ENCODE measurements around the gene SYNGR2. TPM values are rescaled to one million over a fixed set of nuclear protein-coding genes. Genes with fewer than 3 reads are reported as not detected.
A peak's percentile ranks its signal among the peaks of the same experiment; 100 is the strongest.

SYNGR2 gene
- total RNA-seq, 3 donors from 2014 or later: 90.4 to 202 (median 196) TPM

- ATAC-seq (peak; percentile 26), DNase-seq (peak; percentile 87 to 88 (median 87))
- TF ChIP-seq, protein P1, sequence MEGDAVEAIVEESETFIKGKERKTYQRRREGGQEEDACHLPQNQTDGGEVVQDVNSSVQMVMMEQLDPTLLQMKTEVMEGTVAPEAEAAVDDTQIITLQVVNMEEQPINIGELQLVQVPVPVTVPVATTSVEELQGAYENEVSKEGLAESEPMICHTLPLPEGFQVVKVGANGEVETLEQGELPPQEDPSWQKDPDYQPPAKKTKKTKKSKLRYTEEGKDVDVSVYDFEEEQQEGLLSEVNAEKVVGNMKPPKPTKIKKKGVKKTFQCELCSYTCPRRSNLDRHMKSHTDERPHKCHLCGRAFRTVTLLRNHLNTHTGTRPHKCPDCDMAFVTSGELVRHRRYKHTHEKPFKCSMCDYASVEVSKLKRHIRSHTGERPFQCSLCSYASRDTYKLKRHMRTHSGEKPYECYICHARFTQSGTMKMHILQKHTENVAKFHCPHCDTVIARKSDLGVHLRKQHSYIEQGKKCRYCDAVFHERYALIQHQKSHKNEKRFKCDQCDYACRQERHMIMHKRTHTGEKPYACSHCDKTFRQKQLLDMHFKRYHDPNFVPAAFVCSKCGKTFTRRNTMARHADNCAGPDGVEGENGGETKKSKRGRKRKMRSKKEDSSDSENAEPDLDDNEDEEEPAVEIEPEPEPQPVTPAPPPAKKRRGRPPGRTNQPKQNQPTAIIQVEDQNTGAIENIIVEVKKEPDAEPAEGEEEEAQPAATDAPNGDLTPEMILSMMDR (IDR thresholded peaks at IDR 0.05): no peak
- no peak overlapping the region for H3K4me3 ChIP-seq
- no peaks in the 10 kb centered on the region for H3K9me3 ChIP-seq
- H3K36me3 ChIP-seq (ENCODE audit: low read depth): no peaks in the 10 kb centered on the region
- intact Hi-C loops (cut with DNase I, micrococcal nuclease): no loop called here
- H3K4me1 ChIP-seq (ENCODE audit: low read depth): peaks cover 67% of the 10 kb centered on the region
Observed at GRCh38 chr17:78144147-78144719, 24.1 kb upstream of the SYNGR2 start.

GRCh38 chr17:78144736-78145641 lies 23.4 kb upstream of the SYNGR2 start:
- ATAC-seq: peak; percentile 49
- DNase-seq: peak in 2 of 3 donors; percentile 82 to 86
- intact Hi-C loops (cut with DNase I, micrococcal nuclease): no loop called here
- TF ChIP-seq, protein P1 (IDR thresholded peaks at IDR 0.05): no peak
- no peaks in the 10 kb centered on the region for H3K36me3 ChIP-seq (ENCODE audit: low read depth)
- H3K9me3 ChIP-seq: no peaks in the 10 kb centered on the region
- no peak overlapping the region for H3K4me3 ChIP-seq
- H3K4me1 ChIP-seq (ENCODE audit: low read depth): peaks cover 65% of the 10 kb centered on the region

DNA sequence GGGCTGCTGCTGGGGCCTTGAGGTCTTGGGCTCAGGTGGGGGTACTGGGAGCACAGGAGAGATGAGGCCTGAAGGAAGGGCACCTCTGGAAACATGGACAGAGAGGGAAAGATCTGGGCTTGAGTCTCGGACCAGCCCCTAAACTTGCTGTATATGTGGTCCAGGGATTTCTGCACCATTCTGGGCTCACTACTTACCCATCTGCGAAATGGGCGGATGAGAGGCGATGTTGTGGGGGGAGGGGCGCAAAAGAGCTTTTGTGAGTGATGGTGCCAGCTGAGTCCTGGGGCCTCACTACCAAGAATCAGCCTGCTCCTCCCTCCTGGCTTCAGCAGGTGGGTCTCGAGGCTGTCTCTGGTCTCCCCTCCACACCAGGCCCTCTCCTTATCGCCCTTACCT lies 21.9 kb upstream of the SYNGR2 start:
- no peaks in the 10 kb centered on the region for H3K9me3 ChIP-seq
- H3K36me3 ChIP-seq (ENCODE audit: low read depth): no peaks in the 10 kb centered on the region
- TF ChIP-seq, protein P1 (IDR thresholded peaks at IDR 0.05): no peak
- peaks cover 58% of the 10 kb centered on the region for H3K4me1 ChIP-seq (ENCODE audit: low read depth)
- no peak for DNase-seq
- intact Hi-C loops (cut with DNase I, micrococcal nuclease): no loop called here
- ATAC-seq: no peak
- H3K4me3 ChIP-seq: no peak overlapping the region

DNA sequence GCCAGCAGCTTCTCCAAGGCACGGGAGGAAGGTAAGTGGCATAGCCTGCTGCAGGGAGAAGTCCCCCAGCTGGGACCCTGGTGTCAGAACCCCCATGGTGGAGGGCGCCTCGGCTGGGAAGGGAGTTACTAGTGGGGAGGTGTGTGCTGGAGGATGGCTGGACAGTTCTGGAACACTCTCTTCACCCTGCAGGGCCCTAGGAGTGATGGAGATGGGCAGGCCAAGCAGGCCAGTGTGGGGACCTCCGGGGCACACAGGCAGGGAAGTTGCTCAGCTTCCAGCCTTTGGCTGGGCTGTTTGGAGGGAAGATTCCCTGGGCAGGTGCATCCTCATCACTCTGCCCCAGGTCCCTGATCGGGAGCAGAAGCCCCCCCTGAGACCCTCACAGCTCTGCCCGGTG lies 21.5 kb upstream of the SYNGR2 start:
- H3K9me3 ChIP-seq: no peaks in the 10 kb centered on the region
- H3K4me3 ChIP-seq: no peak overlapping the region
- ATAC-seq (no peak), DNase-seq (no peak)
- H3K4me1 ChIP-seq (ENCODE audit: low read depth): peaks cover 56% of the 10 kb centered on the region
- H3K36me3 ChIP-seq (ENCODE audit: low read depth): no peaks in the 10 kb centered on the region
- intact Hi-C loops (cut with DNase I, micrococcal nuclease): no loop called here
- TF ChIP-seq, protein P1 (IDR thresholded peaks at IDR 0.05): no peak

DNA sequence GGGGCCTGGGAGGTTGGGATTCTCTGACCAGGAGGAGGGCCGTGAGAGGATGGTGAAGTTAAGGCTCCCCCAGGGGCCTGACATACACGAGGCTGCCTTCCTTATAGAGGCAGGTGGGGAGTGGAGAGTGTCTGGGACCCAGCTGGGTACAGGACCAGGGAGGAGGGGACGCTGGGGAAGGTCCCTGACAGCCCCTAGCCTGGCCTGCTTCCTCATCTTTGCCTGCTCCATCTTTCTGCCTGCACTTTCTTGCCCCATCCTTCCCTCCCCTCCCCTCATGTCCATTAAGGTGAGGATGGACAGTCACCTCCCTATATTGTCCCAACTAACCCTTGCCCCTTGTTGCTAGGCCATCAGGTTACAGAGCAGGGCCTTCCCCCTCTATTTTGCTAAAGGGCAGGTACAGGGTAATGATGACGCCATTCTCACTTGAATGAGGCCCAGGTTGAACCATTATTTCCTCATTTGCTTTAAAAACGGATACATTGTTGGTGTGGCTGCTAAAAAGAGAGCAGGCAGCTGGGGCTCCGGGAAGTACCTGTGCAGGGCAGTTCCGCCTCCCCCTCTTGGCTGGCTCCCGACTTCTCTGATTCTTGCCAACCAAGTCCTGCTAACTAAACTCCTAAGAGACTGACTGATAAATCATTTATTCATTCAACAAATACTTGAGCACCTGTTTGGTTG lies 20.9 kb upstream of the SYNGR2 start:
- intact Hi-C loops (cut with DNase I, micrococcal nuclease): no loop called here
- Histone ChIP-seq H3K4me3 (no peak overlapping the region), H3K4me1 (ENCODE audit: low read depth) (peaks cover 53% of the 10 kb centered on the region), H3K9me3 (no peaks in the 10 kb centered on the region), H3K36me3 (ENCODE audit: low read depth) (no peaks in the 10 kb centered on the region)
- TF ChIP-seq, protein P1 (IDR thresholded peaks at IDR 0.05): no peak
- DNase-seq: peak in 2 of 3 donors; percentile 64 to 87
- ATAC-seq: peak; percentile 57

Measured in mucosa of descending colon (tissue), 3 donors.